Measurements from ENCODE around the gene SIPA1L3.

SIPA1L3 gene

DNA sequence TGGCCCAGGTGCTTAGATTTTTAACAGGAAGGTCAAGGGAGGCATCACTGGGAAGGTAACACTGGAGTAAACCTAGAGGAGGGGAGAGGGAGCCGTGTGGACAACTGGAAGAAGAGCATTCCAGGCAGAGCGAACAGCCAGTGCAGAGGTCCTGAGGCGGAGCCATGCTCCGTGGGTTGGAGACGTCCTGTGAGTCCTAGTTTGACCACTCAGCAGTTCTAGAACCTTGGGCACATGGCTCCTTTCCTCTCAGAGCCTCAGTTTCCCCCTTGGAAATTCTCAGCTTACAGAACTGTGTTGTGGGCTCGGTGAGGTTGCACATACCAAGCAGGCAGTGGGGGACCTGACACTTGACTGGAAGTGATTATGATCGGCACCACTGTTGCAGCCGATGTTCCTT lies 186.1 kb downstream of the SIPA1L3 start:
- Histone ChIP-seq H3K9ac (ENCODE audit: low read length) (no peak overlapping the region), H3K79me2 (ENCODE audit: insufficient read depth, low read length) (no peaks in the 10 kb centered on the region), H4K20me1 (ENCODE audit: insufficient read depth, low read length) (no peaks in the 10 kb centered on the region), H3K4me1 (ENCODE audit: insufficient read depth, low read length, severe bottlenecking) (peaks cover 22% of the 10 kb centered on the region), H3K9me3 (ENCODE audit: low read length) (no peaks in the 10 kb centered on the region), H2AFZ (ENCODE audit: low read length) (no peak overlapping the region), H3K27ac (ENCODE audit: low read depth, low read length, poor library complexity, severe bottlenecking) (peak overlapping the region; percentile 62), H3F3A (ENCODE audit: insufficient read depth, low read length) (no peaks in the 10 kb centered on the region), H3K4me3 (ENCODE audit: low read depth, low read length, poor library complexity, severe bottlenecking) (no peak overlapping the region), H3K9me2 (ENCODE audit: low read depth, low read length) (no peaks in the 10 kb centered on the region), H3K27me3 (ENCODE audit: insufficient read depth, low read length) (no peaks in the 10 kb centered on the region), H3K36me3 (ENCODE audit: insufficient read depth, low read length) (peaks cover 37% of the 10 kb centered on the region), H3K4me2 (ENCODE audit: low read length) (no peak overlapping the region)
- no peak for TF ChIP-seq EZH2 (IDR thresholded peaks at IDR 0.05; ENCODE audit: borderline replicate concordance, low read length)
- TF ChIP-seq, protein P1, sequence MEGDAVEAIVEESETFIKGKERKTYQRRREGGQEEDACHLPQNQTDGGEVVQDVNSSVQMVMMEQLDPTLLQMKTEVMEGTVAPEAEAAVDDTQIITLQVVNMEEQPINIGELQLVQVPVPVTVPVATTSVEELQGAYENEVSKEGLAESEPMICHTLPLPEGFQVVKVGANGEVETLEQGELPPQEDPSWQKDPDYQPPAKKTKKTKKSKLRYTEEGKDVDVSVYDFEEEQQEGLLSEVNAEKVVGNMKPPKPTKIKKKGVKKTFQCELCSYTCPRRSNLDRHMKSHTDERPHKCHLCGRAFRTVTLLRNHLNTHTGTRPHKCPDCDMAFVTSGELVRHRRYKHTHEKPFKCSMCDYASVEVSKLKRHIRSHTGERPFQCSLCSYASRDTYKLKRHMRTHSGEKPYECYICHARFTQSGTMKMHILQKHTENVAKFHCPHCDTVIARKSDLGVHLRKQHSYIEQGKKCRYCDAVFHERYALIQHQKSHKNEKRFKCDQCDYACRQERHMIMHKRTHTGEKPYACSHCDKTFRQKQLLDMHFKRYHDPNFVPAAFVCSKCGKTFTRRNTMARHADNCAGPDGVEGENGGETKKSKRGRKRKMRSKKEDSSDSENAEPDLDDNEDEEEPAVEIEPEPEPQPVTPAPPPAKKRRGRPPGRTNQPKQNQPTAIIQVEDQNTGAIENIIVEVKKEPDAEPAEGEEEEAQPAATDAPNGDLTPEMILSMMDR (IDR thresholded peaks at IDR 0.05; ENCODE audit: low read length): no peak

DNA sequence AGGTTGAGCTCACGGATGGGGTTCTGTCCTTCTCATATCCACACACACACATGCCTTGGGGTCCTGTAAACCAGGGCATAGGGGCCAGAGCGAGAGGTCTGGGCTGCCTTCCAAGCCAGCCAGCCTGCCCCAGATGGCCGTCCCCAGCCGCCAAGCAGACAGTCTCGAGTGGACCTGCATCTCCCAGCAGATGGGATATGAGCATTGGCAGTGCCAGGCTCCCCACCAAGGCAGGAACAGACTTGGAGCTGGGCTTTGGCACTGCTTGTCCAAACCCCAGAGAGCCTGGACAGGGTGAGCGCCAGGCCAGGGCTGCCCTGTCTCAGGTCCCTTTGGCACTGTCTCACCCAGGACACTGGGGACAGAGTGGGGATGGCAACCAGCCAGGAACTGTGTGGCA lies 186.6 kb downstream of the SIPA1L3 start:
- H3K9me3 ChIP-seq (ENCODE audit: low read length): no peaks in the 10 kb centered on the region

DNA sequence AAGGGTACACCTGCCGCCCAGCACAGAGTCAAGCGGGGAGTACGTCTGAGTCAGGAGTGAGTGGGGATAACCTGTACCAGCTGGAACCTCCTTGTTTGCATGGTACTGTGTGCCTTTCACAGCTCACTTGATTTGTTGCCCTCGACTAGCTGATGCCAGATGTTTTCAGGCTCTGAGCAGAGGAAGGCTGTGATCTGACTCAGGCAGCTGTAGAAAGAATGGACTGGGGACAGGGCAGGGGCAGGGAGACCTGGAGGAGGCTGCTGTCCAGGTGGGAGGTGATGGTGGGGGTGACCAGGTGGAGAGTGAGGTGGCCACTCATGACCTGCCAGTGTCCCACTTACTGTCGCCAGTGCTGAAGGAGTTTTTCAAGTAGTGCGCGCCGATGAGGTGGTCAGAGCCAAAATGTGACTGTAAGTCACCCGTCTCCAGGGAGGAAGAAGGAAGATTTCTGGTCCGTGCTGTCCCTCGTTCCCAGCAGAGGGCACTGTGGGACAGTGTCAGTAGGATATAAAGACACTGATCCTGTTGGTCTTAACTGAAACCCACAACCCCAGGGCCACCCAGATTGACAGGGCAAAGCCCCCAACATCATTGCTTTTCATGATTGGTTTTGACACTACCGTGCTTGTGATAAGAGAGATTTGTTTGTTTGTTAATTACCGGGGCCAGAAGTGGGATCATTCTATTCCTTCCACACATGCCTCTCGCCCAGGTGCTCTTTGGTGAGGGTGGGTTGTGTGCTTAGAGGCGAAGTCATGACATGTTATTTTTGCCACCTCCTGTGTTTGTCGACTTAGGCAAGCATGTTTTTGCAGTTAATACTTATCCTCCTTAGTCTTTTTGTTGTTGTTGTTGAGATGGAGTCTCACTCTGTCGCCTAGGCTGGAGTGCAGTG lies 188.7 kb downstream of the SIPA1L3 start:
- H3K36me3 ChIP-seq (ENCODE audit: insufficient read depth, low read length): peaks cover 47% of the 10 kb centered on the region
- H3K4me3 ChIP-seq (ENCODE audit: low read depth, low read length, poor library complexity, severe bottlenecking): no peak overlapping the region
- H3F3A ChIP-seq (ENCODE audit: insufficient read depth, low read length): no peaks in the 10 kb centered on the region
- TF ChIP-seq, protein P1 (IDR thresholded peaks at IDR 0.05; ENCODE audit: low read length): peak; percentile 78
- no peak for TF ChIP-seq EZH2 (IDR thresholded peaks at IDR 0.05; ENCODE audit: borderline replicate concordance, low read length)
- H3K27me3 ChIP-seq (ENCODE audit: insufficient read depth, low read length): no peaks in the 10 kb centered on the region
- H3K9me3 ChIP-seq (ENCODE audit: low read length): peaks cover 7% of the 10 kb centered on the region
- H3K9me2 ChIP-seq (ENCODE audit: low read depth, low read length): no peaks in the 10 kb centered on the region
- H3K27ac ChIP-seq (ENCODE audit: low read depth, low read length, poor library complexity, severe bottlenecking): peak overlapping the region; percentile 77
- H3K79me2 ChIP-seq (ENCODE audit: insufficient read depth, low read length): no peaks in the 10 kb centered on the region
- no peak overlapping the region for H2AFZ ChIP-seq (ENCODE audit: low read length)
- H4K20me1 ChIP-seq (ENCODE audit: insufficient read depth, low read length): no peaks in the 10 kb centered on the region
- H3K4me2 ChIP-seq (ENCODE audit: low read length): no peak overlapping the region; the same call in 1 of the 2 replicates
- peaks cover 22% of the 10 kb centered on the region for H3K4me1 ChIP-seq (ENCODE audit: insufficient read depth, low read length, severe bottlenecking)
- no peak overlapping the region; the same call in 1 of the 2 replicates for H3K9ac ChIP-seq (ENCODE audit: low read length)

More for the DNA sequence above, 186.6 kb downstream of the SIPA1L3 start:
- H4K20me1 ChIP-seq (ENCODE audit: insufficient read depth, low read length): no peaks in the 10 kb centered on the region
- H3F3A ChIP-seq (ENCODE audit: insufficient read depth, low read length): no peaks in the 10 kb centered on the region
- peak overlapping the region; percentile 62 for H3K27ac ChIP-seq (ENCODE audit: low read depth, low read length, poor library complexity, severe bottlenecking)
- TF ChIP-seq, protein P1 (IDR thresholded peaks at IDR 0.05; ENCODE audit: low read length): no peak
- TF ChIP-seq EZH2 (IDR thresholded peaks at IDR 0.05; ENCODE audit: borderline replicate concordance, low read length): no peak
- no peaks in the 10 kb centered on the region for H3K27me3 ChIP-seq (ENCODE audit: insufficient read depth, low read length)
- H3K36me3 ChIP-seq (ENCODE audit: insufficient read depth, low read length): peaks cover 35% of the 10 kb centered on the region
- H3K9ac ChIP-seq (ENCODE audit: low read length): no peak overlapping the region
- H3K9me2 ChIP-seq (ENCODE audit: low read depth, low read length): no peaks in the 10 kb centered on the region
- no peaks in the 10 kb centered on the region for H3K79me2 ChIP-seq (ENCODE audit: insufficient read depth, low read length)
- H2AFZ ChIP-seq (ENCODE audit: low read length): no peak overlapping the region
- H3K4me3 ChIP-seq (ENCODE audit: low read depth, low read length, poor library complexity, severe bottlenecking): no peak overlapping the region
- H3K4me1 ChIP-seq (ENCODE audit: insufficient read depth, low read length, severe bottlenecking): peaks cover 22% of the 10 kb centered on the region
- no peak overlapping the region for H3K4me2 ChIP-seq (ENCODE audit: low read length)

Measured in OCI-LY1 (cell line).